GM18868 (cell line): ENCODE results near the gene ZBTB45.
"Not testable (repeated sequence)": the region's sequence is repeated elsewhere in the genome, so short reads cannot be mapped to it uniquely, and the experiment has no call there.

Experiments
- ATAC-seq: cut with Tn5 transposase; IDR thresholded peaks from one replicate; pipeline ENCODE4 v1.9.1; 2021; ENCODE audit warnings: mild to moderate bottlenecking, moderate library complexity; ENCODE audit not compliant: unreplicated experiment

ZBTB45 gene

DNA sequence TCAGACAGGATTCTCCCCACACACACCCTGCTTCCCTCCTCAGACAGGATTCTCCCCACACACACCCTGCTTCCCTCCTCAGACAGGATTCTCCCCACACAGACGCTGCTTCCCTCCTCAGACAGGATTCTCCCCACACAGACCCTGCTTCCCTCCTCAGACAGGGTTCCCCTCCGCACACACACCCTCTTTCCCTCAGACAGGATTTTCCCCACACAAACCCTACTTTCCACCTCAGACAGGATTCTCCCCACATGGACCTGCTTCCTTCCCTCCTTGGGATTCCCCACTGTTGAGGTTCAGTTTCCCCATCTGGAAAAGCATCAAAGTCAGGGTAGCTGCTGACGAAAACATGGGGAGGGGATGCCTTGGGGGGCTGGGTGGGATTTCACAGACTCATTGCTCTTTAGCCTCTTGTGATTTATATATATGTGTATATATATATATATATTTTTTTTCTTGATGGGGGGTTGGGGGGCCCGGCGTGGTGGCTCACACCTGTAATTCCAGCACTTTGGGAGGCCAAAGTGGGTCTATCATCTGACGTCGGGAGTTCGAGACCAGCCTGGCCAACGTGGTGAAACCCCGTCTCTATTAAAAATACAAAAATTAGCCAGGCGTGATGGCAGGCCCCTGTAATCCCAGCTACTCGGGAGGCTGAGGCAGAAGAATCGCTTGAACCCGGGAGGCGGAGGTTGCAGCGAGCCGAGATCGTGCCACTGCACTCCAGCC, 23.2 kb upstream of the ZBTB45 start:
- ATAC-seq, result not testable (repeated sequence)

- not testable (repeated sequence) for ATAC-seq
These were observed 19.6 kb upstream of the ZBTB45 start for GRCh38 chr19:58539169-58539559.

GRCh38 chr19:58538257-58539168, 18.9 kb upstream of the ZBTB45 start:
- ATAC-seq, result no peak

DNA sequence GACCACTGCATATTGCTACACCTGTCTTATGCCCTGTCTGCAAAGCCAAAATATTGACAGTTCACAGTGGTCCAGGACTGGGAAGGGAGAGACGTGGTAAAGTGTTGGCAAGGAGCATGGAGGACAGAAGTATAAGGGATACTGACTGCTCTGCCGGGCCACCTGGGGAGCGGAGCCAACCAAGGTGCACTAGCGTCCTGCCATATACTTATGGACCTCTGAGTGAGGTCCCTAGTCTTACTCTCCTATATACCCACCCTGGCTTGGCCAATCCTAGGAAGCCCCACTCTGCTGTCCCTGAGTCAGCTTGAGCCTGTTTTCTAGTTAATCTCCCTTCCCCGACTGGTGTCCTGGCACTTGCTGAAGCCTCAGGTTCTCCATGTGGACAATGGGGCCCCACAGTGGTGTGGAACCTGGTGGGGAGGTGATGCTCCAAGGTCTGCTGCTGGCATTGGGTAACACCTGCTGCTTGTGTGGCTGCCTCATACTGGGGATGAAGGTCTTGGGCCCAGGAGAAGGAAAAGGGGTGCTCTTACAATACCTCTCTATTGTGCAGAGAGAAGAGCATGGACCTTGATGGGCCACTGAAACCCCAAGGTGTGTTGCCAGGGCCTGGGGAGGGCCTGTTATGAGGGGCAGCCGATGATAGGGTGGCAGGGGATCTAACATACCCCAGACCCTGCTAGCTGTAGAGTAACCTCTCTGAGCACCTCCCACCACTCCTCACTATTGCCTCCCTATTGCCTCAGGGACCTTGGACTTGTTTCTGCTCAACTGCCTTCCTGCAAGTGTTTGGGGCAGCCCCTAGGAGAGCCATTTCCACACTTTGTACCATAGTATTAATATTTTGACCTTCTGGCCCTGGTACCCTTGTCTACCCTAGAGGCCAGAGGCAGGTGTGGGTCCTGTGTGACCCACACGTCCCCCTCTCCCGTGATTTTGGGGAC, 17.5 kb upstream of the ZBTB45 start:
- ATAC-seq, result no peak

GRCh38 chr19:58535857-58536256, 16.2 kb upstream of the ZBTB45 start:
- no peak for ATAC-seq

DNA sequence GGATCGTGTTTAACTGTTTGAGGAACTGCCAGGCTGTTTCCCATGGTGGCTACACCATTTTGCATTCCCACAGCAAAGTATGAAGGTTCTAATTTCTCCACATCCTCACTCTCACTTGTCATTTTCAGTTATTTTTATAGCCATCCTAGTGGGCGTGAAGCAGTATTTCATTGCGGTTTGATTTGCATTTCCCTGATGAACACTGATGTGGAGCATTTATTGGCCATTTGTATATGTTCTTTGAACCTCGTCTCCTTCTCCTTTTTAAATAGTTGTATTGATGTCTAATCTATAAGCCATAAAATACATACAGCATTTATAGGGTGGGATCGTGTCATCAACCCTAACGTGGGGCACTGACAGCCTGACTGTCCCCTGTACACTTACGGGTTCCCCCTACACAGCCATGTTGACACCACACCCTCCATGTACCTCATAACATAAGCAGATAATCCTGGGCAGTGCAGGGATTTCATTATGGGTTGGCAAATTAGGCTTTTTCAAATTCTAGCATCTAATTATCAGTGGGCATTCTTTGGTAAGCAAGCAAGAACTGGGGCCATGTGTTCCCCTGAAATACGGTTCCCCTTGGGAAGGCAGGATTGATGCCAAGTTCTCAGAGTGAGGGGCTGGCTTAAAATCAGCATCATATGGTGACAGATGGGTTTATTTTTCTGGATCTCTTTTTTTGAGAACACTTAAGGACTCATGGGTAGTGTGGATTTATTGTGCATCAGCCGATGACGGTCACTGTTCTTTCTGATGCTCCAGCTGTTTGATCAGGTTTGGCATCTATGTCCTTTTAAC, 11.6 kb upstream of the ZBTB45 start:
- no peak for ATAC-seq

DNA sequence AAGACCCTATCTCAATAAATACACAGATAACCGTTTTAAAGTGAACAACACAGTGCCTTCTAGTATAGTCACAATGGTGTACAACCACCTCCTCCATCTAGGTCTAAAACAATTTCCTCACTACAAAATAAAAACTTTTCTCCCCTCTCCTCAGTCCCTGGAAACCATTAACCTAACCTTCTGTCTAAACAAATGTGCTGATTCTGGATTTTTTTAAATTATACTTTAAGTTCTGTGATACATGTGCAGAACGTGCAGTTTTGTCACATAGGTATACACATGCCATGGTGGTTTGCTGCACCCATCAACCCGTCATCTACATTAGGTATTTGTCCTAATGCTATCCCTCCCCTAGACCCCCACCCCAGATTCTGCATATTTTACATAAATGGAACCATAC, 9.8 kb upstream of the ZBTB45 start:
- ATAC-seq, result no peak

- no peak for ATAC-seq
These were observed 3.1 kb upstream of the ZBTB45 start for GRCh38 chr19:58522709-58523108.

- no peak for ATAC-seq
These were observed 2.0 kb upstream of the ZBTB45 start for GRCh38 chr19:58521651-58522050.

DNA sequence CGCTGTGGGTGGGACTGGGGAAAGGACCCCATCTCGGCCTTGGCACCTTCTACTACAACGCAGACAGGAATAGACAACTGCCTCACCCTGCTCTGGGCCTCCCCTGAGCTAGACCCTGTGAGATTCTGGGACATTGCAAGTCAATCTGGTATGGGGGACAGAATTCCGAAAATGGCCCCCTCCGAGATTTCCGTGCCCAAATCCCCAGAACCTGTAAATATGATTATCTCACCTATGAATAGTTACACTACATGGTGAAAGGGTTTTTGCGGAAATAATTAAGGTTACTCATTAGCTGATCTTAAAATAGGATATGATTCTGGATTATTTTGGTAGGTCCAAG, 618 bp upstream of the ZBTB45 start:
- no peak for ATAC-seq

DNA sequence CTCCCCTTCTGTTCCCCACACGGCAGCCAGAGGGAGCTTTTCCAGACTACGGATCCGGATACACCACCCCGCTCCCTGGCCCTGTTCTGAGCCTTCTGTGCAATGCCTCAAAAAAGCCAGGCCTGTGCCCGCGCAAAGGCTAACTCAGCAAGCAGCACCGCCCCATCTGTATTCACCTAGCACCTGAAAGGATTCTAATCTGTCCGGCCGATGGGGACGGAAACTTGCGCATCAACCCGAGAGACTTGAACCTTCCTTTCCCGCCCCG, 589 bp downstream of the ZBTB45 start:
- no peak for ATAC-seq

GRCh38 chr19:58518256-58519086, 1.1 kb downstream of the ZBTB45 start:
- ATAC-seq, result no peak

DNA sequence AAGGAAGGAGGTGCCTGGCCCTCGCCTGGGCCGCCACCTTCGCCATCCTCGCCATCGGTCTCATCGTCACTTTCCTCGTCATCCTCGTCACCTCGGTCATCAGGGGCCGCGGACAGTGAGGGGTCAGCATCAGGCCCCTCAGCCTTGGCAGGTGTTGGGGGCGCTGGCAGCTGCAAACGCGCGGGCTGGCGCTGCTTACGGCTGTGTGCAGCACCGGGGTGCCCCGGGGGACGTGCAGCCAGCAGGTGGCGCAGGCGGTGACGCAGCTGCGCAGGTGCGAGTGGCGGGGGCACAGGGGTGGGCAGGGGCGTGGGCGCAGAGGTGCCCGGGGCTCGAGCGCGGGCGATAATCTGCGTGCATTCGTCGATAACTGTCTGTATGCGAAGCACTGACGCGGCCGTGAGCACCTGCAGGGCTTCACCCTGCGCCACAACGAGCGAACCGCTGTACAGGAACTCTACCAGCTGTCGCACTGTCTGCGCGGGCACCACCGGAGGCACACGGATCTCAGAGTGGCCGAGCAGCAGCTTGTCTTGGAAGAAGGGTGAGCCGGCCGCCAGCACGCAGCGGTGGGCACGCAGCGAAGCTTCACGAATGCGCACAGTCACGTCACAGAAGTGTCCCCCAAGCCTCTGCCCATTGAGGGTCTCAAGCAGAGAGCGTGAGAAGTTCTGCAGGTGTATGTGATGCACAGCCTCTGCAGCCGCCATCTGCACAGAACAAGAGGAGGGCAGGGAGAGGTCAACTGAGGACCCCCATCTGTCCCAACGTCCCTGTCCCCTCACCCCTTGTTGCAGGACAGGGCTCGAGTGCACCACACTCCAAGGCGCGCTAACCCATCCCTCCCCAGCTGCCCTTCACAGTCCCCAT, 2.4 kb downstream of the ZBTB45 start:
- ATAC-seq, result no peak

DNA sequence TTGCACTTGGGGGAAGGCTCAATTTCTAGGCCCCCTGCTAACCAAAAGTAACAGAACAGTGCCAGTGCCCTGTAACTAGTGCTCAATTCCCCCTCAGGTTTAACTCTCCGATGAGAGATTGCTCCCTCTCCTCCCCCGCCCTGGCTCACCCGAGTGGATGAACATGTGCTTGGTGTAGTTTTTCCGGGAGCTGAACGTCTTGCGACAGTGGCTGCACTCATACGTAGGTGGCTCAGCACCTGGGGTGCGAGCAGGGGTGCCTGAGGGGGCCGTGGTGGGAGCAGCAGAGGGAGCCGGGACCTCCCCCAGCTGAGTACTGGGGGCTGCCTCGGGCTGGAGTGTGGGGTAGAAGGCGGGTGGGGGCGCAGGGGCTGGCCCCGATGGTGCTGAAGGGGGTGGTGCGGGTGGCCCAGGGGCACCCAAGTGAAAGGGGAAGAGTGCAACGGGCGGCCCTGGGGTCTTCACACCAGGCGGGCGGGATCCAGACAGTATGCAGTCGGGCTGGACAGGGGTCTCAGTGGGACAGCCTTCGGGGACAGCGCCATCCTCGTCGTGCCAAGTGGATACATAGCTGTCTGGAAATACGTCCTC, 3.3 kb downstream of the ZBTB45 start:
- ATAC-seq, result no peak

DNA sequence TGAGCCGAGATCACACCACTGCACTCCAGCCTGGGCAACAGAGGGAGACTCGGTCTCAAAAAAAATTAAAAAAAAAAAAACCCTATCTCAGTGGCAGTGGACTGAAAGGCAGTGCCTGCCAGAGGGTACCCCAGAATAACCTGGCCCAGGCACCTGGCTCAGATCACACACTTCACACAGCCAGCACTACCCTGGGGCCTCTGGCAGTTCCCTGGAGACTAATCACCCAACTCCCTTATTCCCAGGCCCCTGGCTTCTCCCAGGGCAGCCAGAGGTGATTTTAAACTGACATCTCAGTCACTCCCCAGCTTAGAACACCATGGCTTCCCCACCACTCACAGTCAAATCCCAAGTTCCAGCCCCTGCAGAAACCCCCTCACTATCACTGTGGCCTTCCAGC, 4.4 kb downstream of the ZBTB45 start:
- no peak for ATAC-seq

GRCh38 chr19:58514564-58515022, 5.0 kb downstream of the ZBTB45 start:
- ATAC-seq, result no peak

GRCh38 chr19:58513694-58514563, 5.7 kb downstream of the ZBTB45 start:
- ATAC-seq, result peak; percentile 80
